ENCODE results near the gene TMEM214. TPM values are rescaled to one million over a fixed set of nuclear protein-coding genes. Genes with fewer than 3 reads are reported as not detected.

TMEM214 gene
- polyA plus RNA-seq, 1 donor (not counting 4 experiments of a cell fraction or from before 2014, with no cell fraction given) = 38.0 TPM

DNA sequence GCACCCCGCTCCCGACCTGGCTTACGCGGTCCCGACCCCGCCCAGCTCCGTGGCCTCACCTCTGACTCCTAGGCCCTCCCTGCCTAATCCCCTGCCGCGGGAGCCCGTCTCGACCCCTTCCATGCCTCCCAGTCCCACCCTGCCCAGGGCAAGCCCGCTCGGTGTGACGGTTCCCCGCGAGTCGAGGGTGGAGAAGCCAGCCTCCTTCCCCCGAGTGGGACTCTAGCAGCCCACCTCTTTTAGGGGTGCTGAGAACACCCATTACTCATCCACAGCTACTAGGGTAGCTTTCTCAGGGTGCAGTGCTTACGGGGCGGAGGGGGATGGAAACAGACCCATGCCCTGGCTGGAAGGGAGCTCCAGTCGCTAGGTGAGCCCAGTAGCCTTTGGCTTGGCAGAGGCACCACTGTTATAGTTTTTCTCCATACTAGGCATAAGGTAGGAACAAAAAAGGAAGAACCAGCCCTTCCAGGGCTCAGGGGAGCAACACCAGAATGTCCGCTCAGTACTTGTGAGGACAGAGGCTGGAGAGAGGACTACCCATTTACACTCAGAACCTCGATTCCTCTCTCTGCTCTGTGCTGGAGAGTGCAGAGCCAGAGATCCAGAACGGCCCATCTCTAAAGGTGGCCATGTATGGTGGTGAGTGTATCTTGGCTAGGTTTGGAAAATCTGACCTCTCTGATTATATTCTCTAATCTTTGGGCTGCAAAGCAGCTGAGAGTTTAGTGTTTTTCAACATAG lies 19.3 kb downstream of the TMEM214 start:
- Histone ChIP-seq H2AFZ (ENCODE audit: control insufficient read depth, low read length) (peak overlapping the region; percentile 87), H3K79me2 (ENCODE audit: control insufficient read depth, insufficient read depth, low read length) (no peaks in the 10 kb centered on the region), H3K4me2 (ENCODE audit: control insufficient read depth, extremely low read depth, insufficient read depth, low read depth, low read length) (peak overlapping the region; percentile 84), H3K9me3 (ENCODE audit: control insufficient read depth, low read depth, low read length) (no peaks in the 10 kb centered on the region), H4K20me1 (ENCODE audit: control insufficient read depth, extremely low read depth, insufficient read depth, low read length) (no peaks in the 10 kb centered on the region), H3K36me3 (ENCODE audit: control insufficient read depth in 2 of 2, extremely low read depth in 1 of 2, insufficient read depth in 2 of 2, low read length in 2 of 2) (peaks cover 7 to 18% of the 10 kb centered on the region in 2 experiments), H3K9ac (ENCODE audit: control insufficient read depth, extremely low read depth, insufficient read depth, low read length) (peak overlapping the region; percentile 70), H3K4me3 (ENCODE audit: control insufficient read depth in 2 of 3, extremely low read depth in 1 of 3, insufficient read depth in 2 of 3, low read depth in 1 of 3, low read length in 3 of 3) (peak overlapping the region; percentile 83 to 91 (median 88)), H3K9me1 (ENCODE audit: control insufficient read depth, extremely low read depth, insufficient read depth, low read length) (no peaks in the 10 kb centered on the region), H3K27me3 (ENCODE audit: control insufficient read depth, extremely low read depth, insufficient read depth, low read length) (no peaks in the 10 kb centered on the region), H3K27ac (ENCODE audit: control insufficient read depth, insufficient read depth, low read length) (peak overlapping the region; percentile 34), H3K4me1 (ENCODE audit: control insufficient read depth, extremely low read depth, insufficient read depth, low read length) (peaks cover 9% of the 10 kb centered on the region)
- dilution Hi-C loops (cut with MboI; ENCODE audit: extremely low pct_ligation_motif_present, low sequenced_read_pairs) = no loop called here
- DNase-seq (ENCODE audit: low read depth, low spot score) (no peak), FAIRE-seq (no peak)
- TF ChIP-seq, protein P1, sequence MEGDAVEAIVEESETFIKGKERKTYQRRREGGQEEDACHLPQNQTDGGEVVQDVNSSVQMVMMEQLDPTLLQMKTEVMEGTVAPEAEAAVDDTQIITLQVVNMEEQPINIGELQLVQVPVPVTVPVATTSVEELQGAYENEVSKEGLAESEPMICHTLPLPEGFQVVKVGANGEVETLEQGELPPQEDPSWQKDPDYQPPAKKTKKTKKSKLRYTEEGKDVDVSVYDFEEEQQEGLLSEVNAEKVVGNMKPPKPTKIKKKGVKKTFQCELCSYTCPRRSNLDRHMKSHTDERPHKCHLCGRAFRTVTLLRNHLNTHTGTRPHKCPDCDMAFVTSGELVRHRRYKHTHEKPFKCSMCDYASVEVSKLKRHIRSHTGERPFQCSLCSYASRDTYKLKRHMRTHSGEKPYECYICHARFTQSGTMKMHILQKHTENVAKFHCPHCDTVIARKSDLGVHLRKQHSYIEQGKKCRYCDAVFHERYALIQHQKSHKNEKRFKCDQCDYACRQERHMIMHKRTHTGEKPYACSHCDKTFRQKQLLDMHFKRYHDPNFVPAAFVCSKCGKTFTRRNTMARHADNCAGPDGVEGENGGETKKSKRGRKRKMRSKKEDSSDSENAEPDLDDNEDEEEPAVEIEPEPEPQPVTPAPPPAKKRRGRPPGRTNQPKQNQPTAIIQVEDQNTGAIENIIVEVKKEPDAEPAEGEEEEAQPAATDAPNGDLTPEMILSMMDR (optimal IDR thresholded peaks at IDR 0.05 in 1 of 3, IDR thresholded peaks at IDR 0.05 in 1 of 3, conservative IDR thresholded peaks at IDR 0.05 in 1 of 3; ENCODE audit: extremely low read depth in 1 of 3, insufficient read depth in 2 of 3, low read length in 3 of 3) = no peak
- TF ChIP-seq EZH2 (IDR thresholded peaks at IDR 0.05; ENCODE audit: low read length) = no peak

DNA sequence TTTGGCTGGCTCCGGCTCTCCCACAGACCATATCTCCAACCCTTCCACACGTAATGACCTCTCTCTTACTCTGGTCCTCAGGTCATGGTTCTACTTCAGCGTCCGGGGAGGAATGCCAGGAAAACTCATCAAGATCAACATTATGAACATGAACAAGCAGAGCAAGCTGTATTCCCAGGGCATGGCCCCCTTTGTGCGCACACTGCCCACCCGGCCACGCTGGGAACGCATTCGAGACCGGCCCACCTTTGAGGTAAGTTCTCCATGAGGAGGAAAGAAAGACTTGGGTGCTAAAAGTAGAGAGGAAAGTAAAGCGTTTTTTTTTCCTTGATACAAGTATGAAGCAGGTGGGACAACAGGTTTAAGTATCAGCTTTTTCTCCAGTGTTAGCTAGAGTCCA lies 20.6 kb downstream of the TMEM214 start:
- Histone ChIP-seq H4K20me1 (ENCODE audit: control insufficient read depth, extremely low read depth, insufficient read depth, low read length) (no peaks in the 10 kb centered on the region), H3K4me3 (ENCODE audit: control insufficient read depth in 2 of 3, extremely low read depth in 1 of 3, insufficient read depth in 2 of 3, low read depth in 1 of 3, low read length in 3 of 3) (no peak overlapping the region), H3K36me3 (ENCODE audit: control insufficient read depth in 2 of 2, extremely low read depth in 1 of 2, insufficient read depth in 2 of 2, low read length in 2 of 2) (peaks cover 13 to 23% of the 10 kb centered on the region in 2 experiments), H3K9me1 (ENCODE audit: control insufficient read depth, extremely low read depth, insufficient read depth, low read length) (no peaks in the 10 kb centered on the region), H3K4me2 (ENCODE audit: control insufficient read depth, extremely low read depth, insufficient read depth, low read depth, low read length) (no peak overlapping the region), H2AFZ (ENCODE audit: control insufficient read depth, low read length) (no peak overlapping the region), H3K9ac (ENCODE audit: control insufficient read depth, extremely low read depth, insufficient read depth, low read length) (no peak overlapping the region), H3K79me2 (ENCODE audit: control insufficient read depth, insufficient read depth, low read length) (no peaks in the 10 kb centered on the region), H3K27ac (ENCODE audit: control insufficient read depth, insufficient read depth, low read length) (no peak overlapping the region), H3K4me1 (ENCODE audit: control insufficient read depth, extremely low read depth, insufficient read depth, low read length) (peaks cover 9% of the 10 kb centered on the region), H3K27me3 (ENCODE audit: control insufficient read depth, extremely low read depth, insufficient read depth, low read length) (no peaks in the 10 kb centered on the region), H3K9me3 (ENCODE audit: control insufficient read depth, low read depth, low read length) (no peaks in the 10 kb centered on the region)
- no peak for TF ChIP-seq EZH2 (IDR thresholded peaks at IDR 0.05; ENCODE audit: low read length)
- TF ChIP-seq, protein P1 (optimal IDR thresholded peaks at IDR 0.05 in 1 of 3, IDR thresholded peaks at IDR 0.05 in 1 of 3, conservative IDR thresholded peaks at IDR 0.05 in 1 of 3; ENCODE audit: extremely low read depth in 1 of 3, insufficient read depth in 2 of 3, low read length in 3 of 3) = no peak
- FAIRE-seq (no peak), DNase-seq (ENCODE audit: low read depth, low spot score) (no peak)
- dilution Hi-C loops (cut with MboI; ENCODE audit: extremely low pct_ligation_motif_present, low sequenced_read_pairs) = no loop called here
